Measurements from ENCODE around the gene ANKRD13D.
"Not testable (repeated sequence)": the region's sequence is repeated elsewhere in the genome, so short reads cannot be mapped to it uniquely, and the experiment has no call there.

Gene ANKRD13D
- 131 to 147 reads per million in 2 donors for total RNA-seq

DNA sequence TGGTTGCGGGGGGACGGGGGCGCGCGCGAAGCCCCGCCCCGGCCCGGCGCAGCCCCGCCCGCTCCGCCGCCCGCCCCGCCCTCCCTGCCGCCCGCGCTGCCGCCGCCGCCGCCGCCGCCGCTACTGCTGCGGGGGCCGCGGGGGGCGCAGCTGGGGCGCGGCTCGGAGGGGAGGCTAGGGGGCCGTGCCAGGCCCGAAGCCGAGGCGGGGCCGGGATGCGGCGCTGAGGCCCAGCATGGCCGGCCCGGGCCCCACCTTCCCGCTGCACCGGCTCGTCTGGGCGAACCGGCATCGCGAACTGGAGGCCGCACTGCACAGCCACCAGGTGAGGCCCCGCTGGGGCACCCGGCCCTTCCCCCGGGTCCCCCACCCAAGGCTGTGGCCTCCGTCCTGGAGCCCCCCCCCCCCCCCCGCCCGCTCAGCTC, at the start of gene ANKRD13D:
ANKRD13D (plus strand) TSS at position 78 of the 425 bp plus-strand sequence; CDS start at position 236, 158 bp downstream.
- no peak for DNase-seq

DNA sequence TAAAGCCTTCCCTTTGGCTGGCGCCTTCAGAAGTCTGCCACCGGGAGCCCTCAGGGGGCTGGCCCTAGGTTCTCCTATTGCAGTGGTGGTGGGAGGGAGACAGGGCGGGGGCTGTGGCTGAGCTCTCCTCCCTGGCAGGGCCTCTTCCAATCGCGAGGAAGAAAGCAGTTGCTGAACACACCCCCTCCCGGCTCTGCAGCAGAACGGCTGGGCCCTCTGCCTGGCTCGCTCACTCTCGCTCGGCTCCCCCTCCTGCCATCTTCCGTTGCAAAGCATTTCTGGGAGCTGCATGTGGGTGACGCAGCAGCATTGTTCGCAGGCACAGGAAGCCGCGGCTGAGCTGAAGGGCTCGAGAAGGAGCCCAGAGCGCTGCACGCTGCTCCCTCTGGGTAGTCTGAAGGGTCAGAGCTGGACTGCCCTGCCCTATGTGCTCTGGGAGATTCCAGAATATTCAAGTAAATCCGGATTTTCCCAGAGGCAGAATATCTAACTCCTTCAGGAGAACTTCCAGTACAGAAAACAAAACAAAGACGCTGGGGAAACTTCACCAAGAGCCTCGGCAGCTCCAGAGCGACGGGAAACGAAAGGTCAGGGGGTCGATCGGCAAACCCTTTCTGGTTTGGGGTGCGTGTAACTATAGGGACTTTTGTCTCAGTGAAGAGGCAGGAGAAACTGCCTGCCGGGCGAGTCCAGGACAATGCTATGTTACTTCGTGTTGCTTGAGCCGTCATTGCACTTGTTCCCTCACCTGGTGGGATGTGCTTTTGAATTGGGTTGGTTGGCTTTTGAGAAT, 49.1 kb upstream of the ANKRD13D start:
- peak; percentile 93 for DNase-seq

DNA sequence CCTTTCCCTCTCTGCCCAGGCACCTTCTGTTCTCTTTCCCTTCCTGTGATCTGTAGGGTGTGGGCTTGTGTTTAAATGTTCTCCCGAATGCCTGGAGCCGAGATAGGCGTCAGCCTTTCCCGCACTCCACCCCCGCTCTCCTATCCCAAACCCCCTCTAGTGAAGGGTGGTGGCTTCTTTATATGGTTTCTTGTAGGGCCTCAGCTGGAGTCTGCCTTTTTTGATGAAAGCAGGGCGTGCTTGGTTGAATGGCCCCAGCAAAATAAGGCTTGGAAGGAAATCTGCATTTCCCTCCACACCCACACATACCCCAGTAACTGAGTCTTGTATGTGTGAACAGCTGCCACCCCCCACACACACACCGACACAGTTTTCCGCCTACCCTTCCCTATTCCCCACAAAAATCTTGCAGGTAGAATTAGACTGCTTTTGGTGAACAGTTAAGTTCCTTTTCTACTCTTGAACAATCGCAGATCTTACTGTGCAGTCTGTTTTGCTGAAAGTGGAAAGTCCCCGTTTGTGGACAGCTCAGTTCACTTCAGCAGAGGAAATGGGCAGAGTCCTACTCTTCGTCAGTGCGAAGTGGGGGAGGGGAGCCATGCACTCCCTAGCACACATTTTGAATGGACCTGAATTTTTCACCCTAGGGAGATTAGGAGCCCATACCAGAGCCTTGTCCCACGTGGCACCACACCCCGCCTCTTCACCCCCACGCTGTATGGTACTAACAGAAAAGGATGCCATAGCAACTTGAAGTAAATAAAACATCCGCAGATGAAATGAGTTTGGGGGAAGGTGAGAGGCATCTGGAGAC, 48.3 kb upstream of the ANKRD13D start:
- peak; percentile 77 for DNase-seq

DNA sequence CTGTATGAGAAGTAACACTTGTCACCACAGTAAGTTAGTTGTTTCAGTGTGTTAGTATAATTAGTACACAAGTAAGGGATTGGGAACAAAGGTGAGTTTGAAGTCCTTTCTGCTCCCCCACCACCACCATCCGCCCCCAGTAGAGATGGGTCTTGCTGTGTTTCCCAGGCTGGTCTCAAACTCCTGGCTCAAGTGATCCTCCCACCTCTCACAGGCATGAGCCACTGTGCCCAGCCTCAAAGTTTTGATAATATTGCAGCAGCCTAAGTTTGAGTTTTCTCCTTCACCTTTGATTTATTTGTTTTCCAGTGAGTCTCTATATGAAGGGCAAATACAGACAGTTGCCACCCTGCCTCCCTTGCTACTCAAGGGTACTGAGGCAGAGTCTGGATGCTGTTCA, 46.6 kb upstream of the ANKRD13D start:
- DNase-seq, result no peak

DNA sequence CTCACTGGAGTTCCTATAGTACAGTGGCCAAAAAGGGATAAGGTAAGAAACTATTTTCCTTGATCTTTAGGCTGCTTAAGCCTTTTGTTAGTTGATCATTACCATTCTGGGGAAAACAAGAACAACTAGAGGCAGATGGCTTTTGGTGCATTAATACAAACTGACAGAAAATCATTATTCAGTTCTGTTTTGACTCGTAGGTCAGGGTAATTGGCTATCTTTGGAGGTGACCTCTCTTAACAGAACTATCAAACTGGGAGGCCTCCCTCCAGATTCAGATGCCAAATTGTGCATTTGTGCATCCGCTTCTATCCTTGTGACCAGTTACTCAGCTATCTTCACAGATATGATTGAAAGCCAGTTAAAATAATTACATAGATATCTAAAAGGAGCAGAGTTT, 46.1 kb upstream of the ANKRD13D start:
- DNase-seq, result no peak

DNA sequence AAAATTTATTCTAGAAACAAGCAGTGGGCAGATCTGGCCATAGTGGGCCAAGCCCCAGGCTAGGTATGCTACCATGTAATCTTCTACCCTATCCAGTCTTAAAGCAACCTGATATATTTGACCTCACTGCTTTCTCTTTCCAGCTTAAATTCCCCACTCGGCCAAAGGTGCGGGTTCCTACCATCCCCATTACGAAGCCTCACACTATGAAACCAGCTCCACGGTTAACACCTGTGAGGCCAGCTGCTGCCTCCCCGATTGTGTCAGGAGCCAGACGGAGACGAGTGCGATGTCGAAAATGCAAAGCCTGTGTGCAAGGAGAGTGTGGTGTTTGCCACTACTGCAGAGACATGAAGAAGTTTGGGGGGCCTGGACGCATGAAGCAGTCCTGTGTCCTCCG, 44.1 kb upstream of the ANKRD13D start:
- DNase-seq, result no peak

DNA sequence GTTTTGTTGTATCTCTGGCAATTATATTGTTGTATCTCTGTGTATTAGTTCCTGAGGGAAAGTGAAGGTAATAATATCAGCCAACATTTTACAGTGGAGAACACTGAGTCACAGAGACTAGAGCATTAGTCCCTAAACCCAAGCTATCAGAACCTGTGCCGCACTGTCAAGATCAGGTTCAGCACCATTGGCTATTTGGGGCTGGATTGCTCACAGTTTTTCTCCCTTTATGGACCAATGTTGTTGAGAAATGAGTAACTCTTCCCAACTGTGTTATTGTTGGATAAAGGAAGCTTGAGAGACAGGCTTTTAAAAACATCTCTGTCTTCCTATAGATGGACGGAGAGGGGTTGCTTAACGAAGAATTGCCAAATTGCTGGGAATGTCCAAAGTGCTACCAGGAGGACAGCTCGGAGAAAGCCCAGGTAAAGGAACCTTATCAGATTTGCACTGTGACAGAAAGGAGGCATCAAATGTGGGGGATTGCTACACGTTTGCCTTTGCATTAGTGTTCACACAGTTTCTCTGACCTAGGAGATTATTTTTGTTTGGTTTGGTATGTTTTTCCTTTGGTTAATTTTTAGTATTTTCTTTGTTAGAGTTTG, 41.1 kb upstream of the ANKRD13D start:
- DNase-seq, result no peak

DNA sequence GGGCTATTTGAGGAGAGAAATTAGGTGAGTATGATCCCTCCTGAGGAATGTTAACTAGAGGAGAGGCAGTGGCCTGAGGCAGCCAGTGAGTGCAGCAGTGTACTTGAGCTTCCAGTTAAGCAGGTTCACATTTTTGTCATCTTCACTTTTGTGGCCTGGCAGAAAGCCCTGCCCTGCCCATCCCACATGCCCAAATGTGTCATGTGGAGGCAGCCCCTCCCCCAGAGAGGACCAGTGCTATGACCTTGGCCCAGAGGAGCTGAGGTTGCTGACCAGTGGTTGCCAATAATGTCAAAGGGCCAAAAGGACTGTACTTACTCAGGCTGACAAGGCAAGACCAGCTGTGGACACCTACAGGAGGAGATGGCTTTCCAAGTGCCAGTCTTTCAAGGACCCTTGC, 40.5 kb upstream of the ANKRD13D start:
- DNase-seq, result no peak

DNA sequence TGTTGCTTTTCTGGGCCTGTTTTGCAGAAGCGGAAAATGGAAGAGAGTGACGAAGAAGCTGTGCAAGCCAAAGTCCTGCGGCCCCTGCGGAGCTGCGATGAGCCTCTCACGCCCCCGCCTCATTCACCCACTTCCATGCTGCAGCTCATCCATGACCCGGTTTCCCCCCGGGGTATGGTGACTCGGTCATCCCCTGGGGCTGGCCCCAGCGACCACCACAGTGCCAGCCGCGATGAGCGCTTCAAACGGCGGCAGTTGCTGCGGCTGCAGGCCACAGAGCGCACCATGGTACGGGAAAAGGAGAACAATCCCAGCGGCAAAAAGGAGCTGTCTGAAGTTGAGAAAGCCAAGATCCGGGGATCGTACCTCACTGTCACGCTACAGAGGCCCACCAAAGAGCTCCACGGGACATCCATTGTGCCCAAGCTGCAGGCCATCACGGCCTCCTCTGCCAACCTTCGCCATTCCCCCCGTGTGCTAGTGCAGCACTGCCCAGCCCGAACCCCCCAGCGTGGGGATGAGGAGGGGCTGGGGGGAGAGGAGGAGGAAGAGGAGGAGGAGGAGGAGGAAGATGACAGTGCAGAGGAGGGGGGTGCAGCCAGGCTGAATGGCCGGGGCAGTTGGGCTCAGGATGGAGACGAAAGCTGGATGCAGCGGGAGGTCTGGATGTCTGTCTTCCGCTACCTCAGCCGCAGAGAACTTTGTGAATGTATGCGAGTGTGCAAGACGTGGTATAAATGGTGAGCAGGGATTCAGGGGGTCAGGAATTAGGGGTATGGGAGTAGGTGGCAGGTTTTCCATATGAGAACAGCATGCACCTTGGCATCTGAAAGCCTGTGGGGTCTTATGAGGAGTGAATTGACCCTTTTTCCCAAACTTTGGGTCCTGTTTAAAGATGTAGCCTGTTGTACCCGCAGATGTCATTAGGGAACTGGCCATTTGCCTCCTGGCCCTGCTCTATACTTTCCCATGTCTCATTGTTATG, 38.8 kb upstream of the ANKRD13D start:
- DNase-seq, result no peak

DNA sequence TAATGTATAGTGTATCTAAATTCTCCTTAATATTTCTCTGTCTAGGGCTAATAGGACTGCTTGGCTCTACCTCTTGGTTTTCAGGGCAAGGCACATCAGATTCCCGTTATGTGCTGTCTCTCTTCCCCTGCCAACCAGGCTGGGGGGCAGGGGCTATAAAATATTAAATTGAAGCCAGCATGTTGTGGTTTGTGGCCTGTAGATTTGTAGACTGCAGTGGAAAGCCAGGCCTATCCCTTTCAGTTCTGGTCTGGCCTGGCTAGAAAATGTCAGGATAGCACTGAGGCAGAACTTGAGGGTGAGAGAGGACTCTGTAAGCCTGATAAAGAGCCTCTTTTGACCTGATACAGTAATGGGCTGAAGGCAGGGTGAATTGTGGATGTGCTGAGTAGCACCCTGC, 37.3 kb upstream of the ANKRD13D start:
- DNase-seq, result no peak

DNA sequence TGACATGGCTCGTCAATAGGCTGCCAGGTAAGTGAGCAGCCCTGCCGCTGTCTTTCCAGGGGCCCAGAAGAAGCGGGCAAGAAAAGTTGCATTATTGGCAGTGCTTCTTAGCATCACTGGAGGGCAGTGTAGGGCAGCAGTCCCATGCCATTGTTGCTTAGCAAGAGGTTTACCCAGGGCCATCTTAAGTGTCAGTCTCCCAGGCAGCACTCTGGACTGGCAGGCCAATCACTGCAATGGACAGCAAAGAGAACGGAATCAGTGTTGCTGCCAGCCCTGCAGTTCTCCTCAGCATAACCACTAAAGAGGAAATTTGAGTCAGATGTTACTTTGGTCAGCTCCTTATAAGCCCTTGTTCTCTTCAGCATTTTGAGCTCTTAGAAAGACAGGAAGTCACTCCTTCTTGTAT, 36.3 kb upstream of the ANKRD13D start:
- no peak for DNase-seq

DNA sequence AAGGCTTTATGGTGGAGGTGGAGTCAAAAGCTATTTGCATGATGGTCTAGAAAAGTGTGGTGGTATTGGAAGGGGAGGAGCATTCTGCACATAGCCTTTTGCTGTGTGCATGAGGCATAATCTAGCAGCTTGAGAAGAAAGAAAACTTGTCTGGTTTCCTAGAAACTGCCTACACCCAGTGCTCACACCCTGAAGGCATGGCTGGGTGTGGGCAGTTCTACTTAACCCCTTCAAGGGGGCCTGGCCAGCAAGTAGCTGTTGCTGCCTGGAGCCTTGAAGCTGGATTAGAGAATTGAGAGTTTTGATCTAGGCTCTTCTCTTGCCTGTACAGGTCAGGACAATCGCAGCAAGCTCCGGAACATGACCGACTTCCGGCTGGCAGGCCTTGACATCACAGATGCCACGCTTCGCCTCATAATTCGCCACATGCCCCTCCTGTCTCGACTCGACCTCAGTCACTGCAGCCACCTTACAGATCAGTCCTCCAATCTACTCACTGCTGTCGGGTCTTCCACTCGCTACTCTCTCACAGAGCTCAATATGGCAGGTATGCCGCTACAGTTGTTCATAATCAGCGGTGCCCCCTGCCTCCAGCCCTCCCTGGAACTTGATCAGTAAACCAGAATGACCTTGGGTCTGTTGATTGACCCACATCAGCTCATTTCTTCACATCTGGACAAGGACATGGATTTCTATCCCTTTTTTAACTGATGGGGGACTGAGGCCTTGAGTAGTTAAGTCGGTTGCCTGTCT, 35.1 kb upstream of the ANKRD13D start:
- DNase-seq, result no peak

DNA sequence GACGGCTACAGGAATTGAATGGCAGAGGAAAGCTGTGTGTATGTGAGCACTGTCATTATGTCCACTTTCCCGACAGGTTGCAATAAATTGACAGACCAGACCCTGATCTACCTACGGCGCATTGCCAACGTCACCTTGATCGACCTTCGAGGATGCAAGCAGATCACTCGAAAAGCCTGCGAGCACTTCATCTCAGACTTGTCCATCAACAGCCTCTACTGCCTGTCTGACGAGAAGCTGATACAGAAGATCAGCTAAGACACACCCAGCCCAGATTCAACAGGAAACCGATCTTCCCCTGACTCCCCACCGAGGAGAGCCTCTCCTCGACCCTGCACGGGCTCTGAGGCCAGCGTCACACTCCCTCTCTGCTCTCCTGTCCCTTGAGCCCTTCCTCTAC, 34.3 kb upstream of the ANKRD13D start:
- no peak for DNase-seq

DNA sequence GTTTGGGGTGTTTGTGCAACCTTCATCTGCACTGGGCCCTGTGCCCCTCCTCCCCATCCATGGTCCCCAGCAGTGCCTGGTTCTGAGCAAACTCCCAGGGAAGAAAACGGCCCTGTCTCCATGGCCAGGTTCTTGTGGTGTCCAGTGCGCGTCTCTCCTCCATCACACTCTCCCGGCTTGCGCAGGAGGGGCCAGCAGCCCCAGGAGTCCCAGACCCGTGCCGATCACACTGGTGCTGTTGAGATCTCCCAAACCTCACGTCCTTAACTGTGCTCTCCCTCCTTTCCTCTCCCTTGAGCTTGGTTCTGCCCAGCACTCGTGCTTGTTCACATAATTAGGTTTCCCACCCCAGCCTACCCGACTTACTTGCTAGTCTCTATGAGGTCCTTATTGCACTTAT, 33.8 kb upstream of the ANKRD13D start:
- no peak for DNase-seq

DNA sequence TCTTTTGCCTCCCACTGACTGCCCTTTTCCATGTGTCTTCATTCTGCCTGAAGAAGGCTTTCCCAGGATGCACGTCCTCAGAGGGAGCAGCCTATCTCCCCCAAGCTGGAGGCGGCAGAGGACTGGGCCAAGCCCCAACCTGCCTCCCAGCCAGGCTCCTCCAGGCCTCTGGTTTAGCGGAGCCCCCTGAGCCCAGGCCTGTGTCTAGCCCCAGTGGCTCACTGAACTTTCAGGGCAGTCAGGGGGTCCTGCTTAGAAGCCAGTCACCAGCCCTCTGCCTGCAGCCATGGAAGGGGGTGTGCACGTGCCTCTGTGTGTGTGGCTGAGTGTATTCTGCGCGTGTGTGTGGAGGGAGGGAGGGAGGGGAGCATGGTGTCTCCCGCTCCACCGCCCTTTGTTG, 33.2 kb upstream of the ANKRD13D start:
- DNase-seq, result no peak

DNA sequence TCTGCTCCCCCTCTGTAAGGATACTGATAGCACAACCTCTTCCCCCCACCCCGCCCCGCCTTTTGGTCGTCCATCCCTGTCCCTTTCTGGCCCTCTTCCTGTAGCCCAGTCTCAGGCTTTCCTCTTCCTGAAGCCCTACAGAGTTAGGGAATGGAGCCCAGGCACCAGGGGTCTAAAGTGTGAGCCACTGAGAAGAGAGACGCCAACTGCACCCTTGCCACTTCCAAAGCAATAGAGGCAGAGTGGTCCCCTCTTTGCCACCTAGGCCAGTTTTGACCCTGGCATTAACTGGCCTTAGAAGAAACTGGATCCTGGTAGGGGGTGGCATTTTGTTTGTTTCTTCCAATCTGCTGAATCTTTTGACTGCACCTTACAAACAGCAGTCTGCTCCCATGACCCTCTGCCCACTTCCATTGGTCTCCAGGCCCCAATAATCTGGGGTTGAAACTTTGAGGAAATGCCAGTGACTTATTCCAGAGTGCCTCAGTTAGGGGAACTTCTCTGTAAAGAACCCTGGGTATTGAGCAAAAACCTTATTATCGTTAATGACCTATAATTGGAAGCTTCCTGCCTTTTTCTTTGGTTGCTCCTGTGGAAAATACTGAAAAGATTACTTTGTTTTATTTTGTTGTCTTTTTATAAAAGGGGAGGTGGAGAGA, 32.5 kb upstream of the ANKRD13D start:
- no peak for DNase-seq

DNA sequence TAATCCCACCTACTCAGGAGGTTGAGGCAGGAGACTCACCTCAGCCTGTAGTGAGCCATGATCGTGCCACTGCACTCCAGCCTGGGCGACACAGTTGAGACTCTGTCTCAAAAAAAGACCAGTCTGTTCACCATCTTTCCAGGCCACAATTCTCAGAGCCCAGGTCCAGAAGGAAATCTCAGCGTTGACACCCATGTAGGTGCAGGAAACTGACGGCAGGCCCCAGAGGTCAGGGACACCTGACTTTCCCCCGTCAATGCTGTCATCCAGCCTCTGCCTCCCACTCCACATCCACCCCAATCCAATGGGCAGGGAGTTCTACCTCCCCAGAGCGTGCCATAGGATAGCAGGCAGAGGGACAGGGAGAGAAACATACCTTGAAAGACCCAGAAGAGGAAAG, 28.7 kb upstream of the ANKRD13D start:
- DNase-seq, result no peak

DNA sequence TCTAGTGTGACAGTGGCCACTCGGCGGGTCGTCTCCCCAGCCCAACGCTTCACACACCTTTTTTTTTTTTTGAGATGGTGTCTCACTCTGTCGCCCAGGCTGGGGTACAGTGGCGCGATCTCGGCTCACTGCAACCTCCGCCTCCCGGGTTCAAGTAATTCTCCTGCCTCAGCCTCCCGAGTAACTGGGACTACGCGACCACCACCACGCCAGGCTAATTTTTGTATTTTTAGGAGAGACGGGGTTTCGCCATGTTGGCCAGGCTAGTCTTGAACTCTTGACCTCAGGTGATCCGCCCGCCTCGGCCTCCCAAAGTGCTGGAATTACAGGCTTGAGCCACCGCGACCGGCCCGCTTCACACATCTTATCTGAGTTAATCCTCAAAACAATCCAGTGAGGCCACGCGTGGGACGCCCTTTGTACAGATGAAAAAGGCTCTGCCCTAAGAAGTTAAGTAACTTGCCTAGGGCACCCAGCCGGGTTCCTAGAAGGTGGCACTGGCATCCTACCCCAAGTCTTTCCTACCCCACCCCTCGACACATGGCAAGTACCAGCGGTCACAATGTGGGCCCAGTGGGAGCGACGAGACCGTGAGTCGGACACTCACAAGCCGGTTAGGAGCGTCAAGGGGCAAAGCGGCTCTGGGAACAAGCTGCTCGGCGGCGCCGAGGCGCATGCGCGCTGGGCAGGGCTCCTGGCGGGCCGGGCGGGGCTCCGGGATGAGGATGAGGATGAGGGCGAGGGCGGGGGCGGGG, 28.0 kb upstream of the ANKRD13D start:
- not testable (repeated sequence) for DNase-seq

DNA sequence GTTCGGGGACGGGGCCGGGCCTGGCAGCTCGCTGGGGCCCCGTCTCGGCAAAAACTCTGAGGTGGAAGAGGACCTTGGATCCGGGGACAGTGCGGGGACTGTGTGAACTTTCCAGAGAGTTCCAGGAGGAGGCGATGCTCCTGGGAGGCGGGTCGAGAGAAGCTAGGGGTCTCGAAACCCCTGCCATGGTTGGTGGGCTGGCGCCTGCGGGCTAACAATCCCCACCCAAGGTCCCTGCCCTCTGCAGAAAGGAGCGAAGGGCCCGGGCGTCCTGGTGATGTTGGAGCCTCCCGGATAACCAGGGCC, 27.5 kb upstream of the ANKRD13D start:
- no peak for DNase-seq

DNA sequence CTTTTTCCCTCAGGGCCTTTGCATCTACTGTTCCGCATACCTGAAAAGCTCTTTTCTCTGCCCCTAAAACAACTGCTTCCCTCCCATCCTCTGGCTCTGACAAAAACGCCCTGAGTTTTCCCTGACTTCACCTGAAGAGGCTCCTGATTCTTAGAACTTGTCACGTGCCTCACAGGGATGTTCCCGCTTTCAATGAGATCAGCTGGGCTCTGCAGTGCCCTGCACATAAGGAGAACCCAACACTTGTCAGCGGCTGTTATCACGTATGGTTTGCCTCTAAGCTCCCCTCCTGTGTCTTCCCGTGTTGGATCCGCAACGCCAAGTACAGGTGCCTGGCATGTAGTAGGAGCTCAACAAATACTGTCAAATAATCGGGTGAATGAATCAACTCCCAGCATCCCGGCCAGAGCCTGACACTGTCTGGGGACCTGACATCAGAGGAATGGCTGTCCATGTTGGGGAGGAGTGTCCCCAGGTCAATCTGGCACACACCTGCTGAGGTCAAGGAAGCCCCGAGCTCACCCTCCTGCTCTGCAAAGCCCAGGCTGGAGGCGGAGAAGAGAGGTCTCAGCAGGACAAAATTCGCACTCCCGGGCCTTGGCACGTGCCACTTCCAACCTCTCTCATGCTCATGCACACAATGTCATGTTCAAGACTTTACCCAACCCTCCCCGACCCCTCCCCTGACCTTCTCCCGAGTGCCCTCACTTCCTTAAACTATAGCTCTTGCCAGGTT, 27.0 kb upstream of the ANKRD13D start:
- no peak for DNase-seq
